MM.1S (cell line): ENCODE measurements around the gene TMEM205.

Experiments used
- DNase-seq: peaks from one replicate; pipeline ENCODE4 v3.0.0-alpha.2; 2015
- H2AFZ ChIP-seq: fragments of 300-600 bp; sonication (generic); 2 replicates; pipeline ENCODE4 v1.6.0; 2016; ENCODE audit warnings: antibody characterized with exemption, low read length
- H3F3A ChIP-seq: fragments of 300-600 bp; sonication (generic); 2 replicates; pipeline ENCODE4 v1.6.1; 2016; ENCODE audit warnings: mild to moderate bottlenecking, antibody characterized with exemption, low read length, moderate library complexity, mixed read lengths; ENCODE audit not compliant: insufficient read depth
- H3K27ac ChIP-seq: fragments of 300-600 bp; sonication (generic); 2 replicates; pipeline ENCODE4 v1.5.1; 2016; ENCODE audit warnings: mild to moderate bottlenecking, low read length
- H3K27me3 ChIP-seq: fragments of 300-600 bp; sonication (generic); replicated peaks from 2 replicates; pipeline ENCODE4 v1.6.0; 2016; ENCODE audit warnings: low read length; ENCODE audit not compliant: insufficient read depth
- H3K36me3 ChIP-seq: fragments of 300-600 bp; sonication (generic); replicated peaks from 2 replicates; pipeline ENCODE4 v1.6.1; 2016; ENCODE audit warnings: mild to moderate bottlenecking, low read length, mixed read lengths; ENCODE audit not compliant: insufficient read depth
- H3K4me1 ChIP-seq: fragments of 300-600 bp; sonication (generic); 2 replicates; pipeline ENCODE4 v1.6.1; 2016; ENCODE audit warnings: low read length, mixed read lengths
- H3K4me2 ChIP-seq: fragments of 300-600 bp; sonication (generic); 2 replicates; pipeline ENCODE4 v1.6.0; 2016; ENCODE audit warnings: low read depth, low read length
- H3K4me3 ChIP-seq: fragments of 300-600 bp; sonication (generic); 2 replicates; pipeline ENCODE4 v1.5.1; 2016; ENCODE audit warnings: low read length, mixed read lengths
- H3K79me2 ChIP-seq: fragments of 300-600 bp; sonication (generic); 2 replicates; pipeline ENCODE4 v1.6.1; 2016; ENCODE audit warnings: mixed run types, low read length, mixed read lengths
- H3K9ac ChIP-seq: fragments of 300-600 bp; sonication (generic); 2 replicates; pipeline ENCODE4 v1.6.1; 2016; ENCODE audit warnings: low read length, mixed read lengths
- H3K9me2 ChIP-seq: fragments of 300-600 bp; sonication (generic); replicated peaks from 2 replicates; pipeline ENCODE4 v1.6.1; 2016; ENCODE audit warnings: mild to moderate bottlenecking, low read length, mixed read lengths; ENCODE audit not compliant: insufficient read depth
- H3K9me3 ChIP-seq: fragments of 300-600 bp; sonication (generic); replicated peaks from 2 replicates; pipeline ENCODE4 v1.6.1; 2016; ENCODE audit warnings: mild to moderate bottlenecking, low read length, mixed read lengths; ENCODE audit not compliant: insufficient read depth
- H4K20me1 ChIP-seq: fragments of 300-600 bp; sonication (generic); 2 replicates; pipeline ENCODE4 v1.6.1; 2016; ENCODE audit warnings: mild to moderate bottlenecking, low read length, moderate library complexity, mixed read lengths; ENCODE audit not compliant: insufficient read depth
- CTCF ChIP-seq: fragments of 300-600 bp; sonication (generic); IDR thresholded peaks from 2 replicates; pipeline ENCODE4 v1.5.1; 2016; ENCODE audit warnings: antibody characterized with exemption, low read length, mixed read lengths
- EZH2 ChIP-seq: fragments of 300-600 bp; sonication (generic); optimal IDR thresholded peaks from 2 replicates; pipeline ENCODE3; 2017; ENCODE audit warnings: low read depth, mild to moderate bottlenecking, antibody characterized with exemption, low read length, mixed read lengths
- EZH2phosphoT487 ChIP-seq: fragments of 300-600 bp; sonication (generic); IDR thresholded peaks from 2 replicates; pipeline ENCODE4 v1.6.1; 2018; ENCODE audit warnings: antibody characterized with exemption, low read length

TMEM205 gene

GRCh38 chr19:11387162-11388034 lies 41.3 kb upstream of the TMEM205 start:
- no peak for DNase-seq
- no peak for TF ChIP-seq CTCF
- TF ChIP-seq EZH2phosphoT487, result no peak
- no peak for TF ChIP-seq EZH2
- Histone ChIP-seq H3K4me2 (no peak overlapping the region), H3K27ac (no peak overlapping the region), H2AFZ (no peak overlapping the region), H3K9me3 (no peaks in the 10 kb centered on the region), H3K36me3 (no peaks in the 10 kb centered on the region), H3K9me2 (no peaks in the 10 kb centered on the region), H3K9ac (no peak overlapping the region), H3K79me2 (no peaks in the 10 kb centered on the region), H3K27me3 (peaks cover 51% of the 10 kb centered on the region), H3K4me3 (no peak overlapping the region), H3F3A (no peaks in the 10 kb centered on the region), H4K20me1 (no peaks in the 10 kb centered on the region), H3K4me1 (peaks cover 11% of the 10 kb centered on the region; the same call in 1 of the 2 replicates)

GRCh38 chr19:11384778-11385129 lies 38.7 kb upstream of the TMEM205 start:
- H3K36me3 ChIP-seq, result no peaks in the 10 kb centered on the region
- H3K4me1 ChIP-seq, result peaks cover 17% of the 10 kb centered on the region
- H3K4me2 ChIP-seq, result no peak overlapping the region
- no peaks in the 10 kb centered on the region for H4K20me1 ChIP-seq
- H3K79me2 ChIP-seq, result peaks cover 4% of the 10 kb centered on the region; the same call in 1 of the 2 replicates
- no peak overlapping the region for H3K27ac ChIP-seq
- no peaks in the 10 kb centered on the region for H3K9me3 ChIP-seq
- H2AFZ ChIP-seq, result no peak overlapping the region
- H3K9ac ChIP-seq, result no peak overlapping the region
- H3K4me3 ChIP-seq, result no peak overlapping the region
- peaks cover 33% of the 10 kb centered on the region for H3K27me3 ChIP-seq
- TF ChIP-seq EZH2, result no peak
- no peak for TF ChIP-seq CTCF
- TF ChIP-seq EZH2phosphoT487, result no peak
- H3K9me2 ChIP-seq, result no peaks in the 10 kb centered on the region
- DNase-seq, result no peak
- H3F3A ChIP-seq, result peaks cover 20% of the 10 kb centered on the region; the same call in 1 of the 2 replicates

DNA sequence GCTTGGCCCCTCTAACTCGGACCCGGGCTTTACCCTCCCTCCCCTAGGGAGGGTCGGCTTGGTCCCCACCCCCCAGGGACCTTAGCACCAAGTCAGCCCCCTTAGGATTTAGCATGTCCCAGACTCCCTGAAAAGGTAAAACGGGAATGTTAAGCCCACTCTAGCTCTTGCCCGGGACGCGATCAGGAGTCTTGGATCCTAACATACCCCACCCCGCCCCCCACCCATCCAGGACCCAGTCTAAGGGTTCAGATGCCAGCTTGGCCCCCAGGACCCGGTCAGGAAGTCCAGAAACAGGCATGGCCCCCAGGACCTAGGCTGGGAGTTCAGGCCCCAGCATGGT lies 37.6 kb upstream of the TMEM205 start:
- no peaks in the 10 kb centered on the region for H3K36me3 ChIP-seq
- no peak overlapping the region for H3K9ac ChIP-seq
- H3K4me1 ChIP-seq, result peaks cover 17% of the 10 kb centered on the region
- no peaks in the 10 kb centered on the region for H3K9me2 ChIP-seq
- no peak for TF ChIP-seq EZH2phosphoT487
- no peak for TF ChIP-seq EZH2
- TF ChIP-seq CTCF, result no peak
- H3K27ac ChIP-seq, result no peak overlapping the region
- H3K4me3 ChIP-seq, result peak overlapping the region; percentile 28; the same call in 1 of the 2 replicates
- H3K27me3 ChIP-seq, result peaks cover 26% of the 10 kb centered on the region
- peaks cover 20% of the 10 kb centered on the region; the same call in 1 of the 2 replicates for H3F3A ChIP-seq
- H3K79me2 ChIP-seq, result peaks cover 4% of the 10 kb centered on the region; the same call in 1 of the 2 replicates
- H3K9me3 ChIP-seq, result no peaks in the 10 kb centered on the region
- H2AFZ ChIP-seq, result peak overlapping the region; percentile 30; the same call in 1 of the 2 replicates
- no peaks in the 10 kb centered on the region for H4K20me1 ChIP-seq
- no peak for DNase-seq
- H3K4me2 ChIP-seq, result peak overlapping the region; percentile 72; the same call in 1 of the 2 replicates
